HG03039 (cell line): Measurements from ENCODE around the gene GPC5.

Experiments used
- ATAC-seq: cut with Tn5 transposase; IDR thresholded peaks from one replicate; pipeline ENCODE4 v1.9.1; 2021; ENCODE audit warnings: mild to moderate bottlenecking, moderate library complexity; ENCODE audit not compliant: unreplicated experiment

The GPC5 gene

DNA sequence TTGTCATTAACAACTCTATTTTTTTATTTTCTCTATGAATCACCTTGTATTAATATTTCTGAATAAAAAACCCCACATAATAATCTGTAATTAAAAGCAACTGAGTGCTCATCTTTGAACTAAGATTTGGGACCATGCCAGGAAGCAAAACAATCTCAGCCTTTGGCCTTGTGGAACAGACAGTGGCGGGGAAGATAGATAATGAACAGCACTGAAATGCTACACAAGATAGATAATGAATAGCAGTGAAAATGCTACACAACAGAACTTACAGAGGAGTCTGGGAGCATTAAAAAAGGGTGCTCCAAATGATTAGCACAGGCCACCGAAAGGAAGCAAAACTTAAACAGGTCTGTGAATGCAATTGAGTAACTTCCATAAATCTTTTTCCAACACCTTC is 134.9 kb downstream of the GPC5 start:
- ATAC-seq: no peak

DNA sequence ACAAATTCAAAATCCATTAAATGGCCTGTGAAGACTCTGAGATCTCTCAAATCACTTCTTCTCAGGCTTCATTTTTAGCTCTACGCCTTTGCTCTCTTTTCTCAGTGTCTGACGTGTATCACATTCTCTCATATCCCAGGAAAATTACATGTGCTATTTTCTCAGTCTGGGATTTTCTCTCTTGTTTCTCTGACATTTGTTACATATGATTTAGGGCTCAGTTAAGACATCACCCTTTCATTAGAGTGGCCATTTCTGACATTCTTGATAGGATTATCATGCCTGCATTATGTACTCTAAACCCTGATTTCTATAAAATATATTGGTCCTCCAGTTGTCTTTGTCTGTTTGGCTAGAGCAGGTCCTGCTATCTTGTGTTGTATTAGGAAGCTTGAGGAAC is 136.6 kb downstream of the GPC5 start:
- no peak for ATAC-seq

DNA sequence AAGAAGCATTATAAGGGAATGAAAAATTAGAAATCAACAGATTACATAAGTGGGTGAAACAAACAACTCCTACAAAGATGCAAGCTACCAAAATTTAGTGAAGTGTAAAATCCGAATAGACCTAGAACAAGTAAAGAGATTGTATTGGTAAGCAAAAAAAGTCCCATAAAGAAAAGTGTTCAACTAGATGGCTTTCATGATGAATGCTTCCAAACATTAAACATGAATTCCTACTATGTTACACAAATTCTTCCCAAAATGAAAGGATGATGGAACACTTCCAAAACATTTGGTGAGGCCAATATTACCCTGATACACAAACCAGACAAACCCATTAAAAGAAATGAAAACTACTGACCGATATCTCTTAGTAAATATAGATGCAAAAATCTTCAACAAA is 139.0 kb downstream of the GPC5 start:
- no peak for ATAC-seq

DNA sequence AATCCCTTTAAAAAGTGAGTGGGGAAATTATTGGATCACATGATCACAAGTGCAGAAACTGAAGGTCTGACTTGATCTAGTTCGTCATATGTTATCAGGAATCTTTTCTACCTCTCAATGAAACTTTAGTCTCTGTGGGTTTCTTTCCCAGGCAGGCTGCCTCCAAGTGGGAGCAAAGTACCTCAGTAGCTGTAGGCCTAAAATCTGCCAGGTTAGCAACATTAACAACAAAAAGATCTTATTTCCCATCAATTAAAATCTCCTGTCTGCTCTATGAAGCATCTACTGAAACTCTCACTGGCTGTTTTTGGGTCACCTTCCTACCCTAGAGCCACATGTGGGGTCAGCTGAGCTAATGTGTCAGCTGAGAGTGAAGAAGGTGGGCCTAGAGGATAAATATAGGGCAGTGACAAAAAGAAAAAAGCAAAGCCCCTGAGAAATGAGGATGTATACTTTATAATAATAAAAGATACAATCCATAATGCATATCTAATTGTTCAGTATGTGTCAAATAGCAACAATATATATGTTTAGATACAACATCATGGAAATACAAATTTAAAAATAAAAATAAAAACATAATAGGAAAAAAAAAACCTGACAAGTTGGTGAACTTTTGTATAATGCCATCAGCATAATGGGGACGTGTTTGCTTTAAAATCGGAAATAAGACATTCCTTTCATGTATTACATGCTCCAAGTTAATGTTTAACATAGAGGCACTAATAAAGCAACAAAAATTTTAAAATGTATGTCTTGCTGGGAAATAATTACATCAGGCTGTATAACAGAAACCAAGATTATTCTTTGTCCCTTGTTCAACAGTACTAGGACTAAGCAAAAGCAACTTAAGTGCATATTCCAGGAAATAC is 141.1 kb downstream of the GPC5 start:
- ATAC-seq: no peak

DNA sequence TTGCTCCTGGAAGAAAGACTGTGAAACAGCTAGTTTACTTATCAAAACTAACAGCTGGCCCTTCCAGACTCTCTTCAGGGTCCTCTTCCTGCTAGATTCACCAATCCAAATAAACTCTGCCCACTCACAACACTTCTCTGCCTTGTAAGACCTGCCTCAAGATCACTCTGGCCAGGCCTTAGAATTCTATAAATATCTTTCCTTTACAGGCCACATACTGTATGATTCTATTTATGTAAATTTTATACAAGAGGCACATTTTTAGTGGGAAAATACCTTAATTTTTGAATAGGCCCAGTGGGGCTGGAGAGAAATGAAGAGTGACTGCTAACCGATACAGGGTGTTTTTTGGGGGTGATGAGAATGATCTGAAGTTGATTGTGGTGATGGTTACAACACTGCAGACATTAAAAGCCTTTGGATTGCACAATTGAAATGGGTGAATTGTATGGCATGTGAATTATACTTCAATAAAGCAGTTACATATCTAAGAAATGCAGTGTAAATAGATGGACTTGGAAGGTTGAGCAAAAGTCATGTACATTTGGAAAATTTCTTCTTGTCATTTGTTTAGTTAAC is 141.8 kb downstream of the GPC5 start:
- no peak for ATAC-seq

DNA sequence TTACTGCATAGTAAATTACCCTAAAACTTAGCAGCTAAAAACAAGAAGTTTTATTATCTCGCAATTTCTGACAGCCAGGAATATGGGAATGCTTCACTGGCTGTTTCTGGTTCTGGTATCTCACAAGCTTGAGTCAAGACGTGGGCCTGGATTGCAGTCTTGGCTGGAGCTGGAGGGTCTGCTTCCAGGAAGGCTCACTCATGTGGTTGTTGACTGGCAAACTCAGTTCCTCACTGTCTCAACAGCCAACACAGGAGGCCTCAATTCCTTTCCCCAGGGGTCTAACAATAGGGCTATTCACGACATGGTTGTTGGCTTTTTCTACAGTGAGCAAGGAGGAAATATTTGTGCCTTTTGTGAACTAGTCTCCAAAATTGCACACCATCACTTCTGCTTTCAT is 146.3 kb downstream of the GPC5 start:
- ATAC-seq: no peak

DNA sequence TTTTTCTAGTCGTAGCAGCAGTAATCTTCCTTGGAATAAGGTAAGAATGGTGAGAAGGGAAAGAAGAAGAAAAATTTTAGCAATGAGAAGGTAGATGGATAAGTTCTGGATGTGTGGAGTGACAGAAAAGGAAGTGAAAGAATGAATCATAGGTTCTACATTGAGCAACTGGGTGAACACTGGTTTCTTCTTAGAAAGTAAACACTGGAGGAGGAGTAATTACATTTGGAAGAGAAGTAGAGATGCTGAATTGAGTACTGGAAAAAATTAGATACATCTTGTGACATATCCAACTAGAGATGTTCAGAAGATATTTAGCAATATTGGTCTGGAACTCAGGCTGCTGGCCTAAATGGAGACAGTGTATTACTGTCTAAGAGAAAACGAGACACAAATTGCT is 148.5 kb downstream of the GPC5 start:
- no peak for ATAC-seq

DNA sequence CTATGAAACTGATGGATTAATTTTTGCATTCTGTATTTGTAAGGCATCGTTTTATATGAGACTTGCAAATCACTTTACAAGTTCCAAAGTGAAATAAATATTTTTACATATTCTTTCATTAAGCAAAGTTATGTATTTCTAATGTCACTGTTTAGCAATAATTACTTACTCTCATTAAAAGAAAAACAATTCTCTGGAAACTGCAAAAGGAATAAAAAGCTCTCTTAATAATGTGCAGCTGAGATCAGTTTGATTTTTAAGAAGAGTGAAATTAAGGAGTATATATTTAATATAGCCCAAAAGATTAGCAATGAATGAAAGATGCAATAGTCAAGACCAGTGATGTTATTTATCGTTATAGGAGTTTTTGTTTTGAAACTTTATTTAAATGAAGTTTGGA is 155.2 kb downstream of the GPC5 start:
- no peak for ATAC-seq

DNA sequence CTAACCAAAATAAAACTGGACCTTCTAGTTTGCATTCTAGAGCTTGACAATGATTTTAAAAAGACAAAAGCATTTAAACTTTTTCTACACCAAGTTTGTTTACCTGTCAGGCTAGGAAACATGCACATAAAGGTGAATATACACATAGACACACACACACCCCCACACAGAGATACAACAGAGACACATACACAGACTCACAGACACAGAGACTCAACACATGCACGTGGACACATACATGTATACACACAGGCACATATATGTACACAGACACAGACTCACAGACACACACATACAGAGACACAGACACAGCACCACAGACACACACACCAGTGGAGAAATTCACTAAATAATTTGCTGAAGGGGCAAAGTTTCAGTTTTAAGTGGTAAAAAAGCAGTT is 155.7 kb downstream of the GPC5 start:
- ATAC-seq: no peak

DNA sequence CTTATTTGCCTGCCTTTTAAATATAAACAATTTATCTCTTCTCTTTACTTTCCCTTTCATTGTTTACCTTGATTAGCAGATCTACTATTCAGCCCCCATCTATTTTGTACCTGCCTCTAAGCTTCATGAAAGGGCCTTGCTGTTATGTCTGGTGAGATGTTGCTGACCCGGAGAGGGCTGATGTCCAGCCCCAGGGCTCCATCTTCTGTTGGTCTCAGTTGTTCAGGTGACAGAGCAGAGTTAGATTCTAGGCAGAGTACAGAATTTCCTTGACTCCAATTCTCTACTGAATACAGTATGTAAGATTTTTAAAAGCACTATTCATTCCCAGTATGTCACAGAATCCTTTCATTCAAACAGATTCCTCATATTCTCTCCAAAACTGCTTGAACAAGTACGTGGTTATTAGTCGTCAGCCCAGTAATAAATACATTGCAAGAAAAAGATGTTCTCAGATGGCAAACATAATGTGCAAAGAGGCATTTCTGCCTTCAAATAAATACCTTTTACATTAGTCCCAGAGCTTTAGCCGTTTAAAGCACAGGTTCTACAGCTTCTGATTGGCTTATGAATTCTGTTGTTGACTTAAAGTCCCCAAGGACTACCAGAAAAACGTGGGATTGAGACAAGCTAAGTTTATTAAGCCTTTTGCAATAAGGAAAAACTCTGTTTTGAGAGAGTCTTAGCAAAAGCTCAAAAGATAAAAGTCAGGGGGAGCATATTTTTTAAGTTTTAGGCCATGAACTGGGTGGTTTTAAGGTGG is 159.1 kb downstream of the GPC5 start:
- ATAC-seq: no peak

DNA sequence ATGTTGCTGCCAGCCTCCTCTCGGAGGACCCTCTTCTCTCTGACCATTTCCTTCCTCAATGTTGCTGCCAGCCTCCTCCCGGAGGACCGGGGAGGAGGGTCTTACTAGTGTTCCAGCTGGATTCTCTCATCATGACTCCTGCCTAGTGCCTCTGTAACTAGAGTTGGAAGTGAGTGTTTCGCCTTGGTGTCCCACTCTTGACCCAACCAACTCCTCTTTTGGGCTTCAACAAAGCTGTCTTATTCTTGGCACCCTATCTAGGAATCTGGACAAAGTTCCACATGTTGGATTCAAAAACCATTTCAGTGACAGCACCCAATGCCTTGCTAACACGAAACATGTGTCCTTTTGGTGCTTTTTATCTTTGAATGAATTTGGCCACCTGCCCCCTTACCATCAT is 165.4 kb downstream of the GPC5 start:
- no peak for ATAC-seq

DNA sequence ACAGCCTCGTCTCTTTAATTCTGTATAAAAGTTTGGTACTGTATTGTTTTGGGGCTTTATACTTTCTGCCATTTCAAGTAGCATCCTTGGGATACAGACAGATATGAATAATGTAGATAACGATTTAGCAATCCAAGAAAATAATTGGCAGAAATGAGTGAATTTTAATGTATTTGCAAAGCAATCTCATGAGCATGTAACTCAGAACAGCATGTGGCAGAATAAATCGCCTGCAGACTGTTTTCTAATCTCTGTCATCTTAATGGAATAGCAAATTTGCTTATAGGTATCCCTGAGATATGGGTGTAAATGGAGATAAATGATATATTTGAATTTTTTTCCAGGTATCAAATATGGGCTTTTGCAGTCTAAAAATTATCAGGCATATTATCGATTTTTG is 166.0 kb downstream of the GPC5 start:
- ATAC-seq: no peak

DNA sequence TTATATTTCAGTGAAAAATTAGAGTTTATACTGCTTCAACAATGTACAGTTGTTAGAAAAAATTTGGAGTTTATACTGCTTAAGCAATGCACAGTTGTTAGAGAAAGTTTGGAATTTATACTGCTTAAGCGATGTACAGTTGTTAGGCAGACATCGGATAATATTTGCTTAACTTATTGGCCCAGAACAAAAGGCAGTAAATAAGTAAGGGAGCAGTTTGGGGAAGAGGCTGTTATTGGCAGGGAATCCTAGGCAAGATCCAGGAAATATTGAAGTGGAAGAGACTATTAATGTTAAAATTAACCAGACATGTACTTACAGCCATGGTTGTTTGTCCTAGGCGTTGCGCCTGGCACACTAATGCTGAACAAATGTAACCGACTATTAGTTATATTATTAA is 166.9 kb downstream of the GPC5 start:
- ATAC-seq: no peak

DNA sequence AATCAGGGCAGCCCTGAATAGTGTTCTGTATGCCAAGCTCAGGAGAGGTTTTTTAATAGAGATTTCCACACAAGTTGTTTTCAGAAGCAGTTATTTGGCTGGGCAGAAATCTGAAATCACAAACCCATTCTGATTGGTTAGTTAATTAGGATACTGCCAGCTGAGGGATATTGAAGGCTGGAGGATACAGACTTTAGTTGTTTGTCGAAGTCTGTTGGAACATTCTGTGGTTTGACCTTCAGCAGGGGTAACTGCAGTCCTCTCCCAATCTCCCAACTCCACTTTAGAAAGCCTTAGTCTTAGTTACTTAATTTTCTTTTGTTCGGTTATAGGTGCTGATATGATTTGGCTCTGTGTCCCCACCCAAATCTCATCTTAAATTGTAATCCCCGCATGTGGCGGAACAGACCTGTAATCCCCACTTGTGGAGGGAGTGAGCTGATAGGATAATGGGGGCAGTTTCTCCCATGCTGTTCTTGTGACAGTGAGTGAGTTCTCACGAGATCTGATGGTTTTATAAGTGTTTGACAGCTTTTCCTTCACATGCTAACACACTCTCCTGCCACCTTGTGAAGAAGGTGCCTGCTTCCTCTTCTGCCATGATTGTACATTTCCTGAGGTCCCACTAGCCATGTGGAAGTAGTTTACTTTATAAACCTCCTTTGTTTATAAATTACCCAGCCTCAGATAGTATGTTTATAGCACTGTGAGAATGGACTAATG is 169.2 kb downstream of the GPC5 start:
- ATAC-seq: no peak

DNA sequence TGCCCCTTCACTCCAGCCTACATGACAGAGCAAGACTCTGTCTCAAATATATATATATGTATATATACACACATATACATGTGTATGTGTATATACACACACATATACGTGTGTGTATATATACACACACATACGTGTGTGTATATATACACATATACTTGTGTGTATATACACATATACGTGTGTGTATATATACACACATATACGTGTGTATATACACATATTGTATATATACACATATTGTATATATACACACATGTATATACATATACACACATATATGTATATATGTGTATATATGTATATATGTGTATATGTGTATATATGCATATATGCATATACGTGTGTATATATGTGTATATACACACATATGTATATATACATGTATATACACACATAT is 173.3 kb downstream of the GPC5 start:
- no peak for ATAC-seq

DNA sequence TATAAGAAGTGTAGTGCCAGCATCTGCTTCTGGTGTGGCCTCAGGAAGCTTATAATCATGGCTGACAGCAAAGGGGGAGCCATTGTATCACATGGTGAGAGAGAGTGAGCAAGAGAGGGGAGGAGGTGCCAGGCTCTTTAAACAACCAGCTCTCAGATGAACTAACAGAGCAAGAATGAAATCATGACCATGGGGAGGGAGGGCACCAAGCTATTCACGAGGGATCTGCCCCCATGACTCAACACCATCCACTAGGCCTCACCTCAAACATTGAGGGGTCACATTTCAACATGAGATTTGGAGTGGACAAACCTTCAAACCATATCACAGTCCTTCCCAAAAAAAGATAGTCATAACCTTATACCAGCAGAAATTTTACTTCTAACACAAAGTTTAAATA is 174.0 kb downstream of the GPC5 start:
- no peak for ATAC-seq

DNA sequence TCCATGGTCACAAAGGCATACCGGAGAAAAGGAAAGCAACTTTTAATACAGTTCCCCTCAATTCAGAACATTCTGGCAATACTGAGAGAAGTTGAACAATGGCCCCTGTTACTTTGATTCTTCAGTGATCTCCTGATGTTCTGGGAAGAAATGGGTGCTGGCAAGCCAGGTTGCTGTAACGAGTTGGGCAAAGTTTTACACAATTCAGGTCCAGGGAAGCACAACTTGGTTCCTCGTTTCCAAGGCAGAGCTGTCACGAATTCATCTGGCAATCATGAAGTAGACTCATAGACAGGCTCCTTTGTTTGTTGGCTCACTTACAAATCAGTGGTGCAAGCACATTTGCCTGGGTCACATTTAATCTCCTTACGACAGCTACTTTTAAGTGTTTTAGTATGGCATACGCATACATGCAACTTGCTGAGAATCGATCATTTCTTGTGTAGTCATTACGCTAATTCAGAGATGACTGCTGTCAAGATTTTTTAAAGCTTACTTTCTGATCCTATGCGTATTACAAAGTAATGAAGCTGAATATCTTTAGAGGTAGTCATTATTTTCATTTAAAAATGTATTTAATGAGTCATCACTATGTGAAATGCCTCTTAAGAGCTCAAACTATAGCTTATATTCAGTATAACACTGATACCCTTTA is 174.7 kb downstream of the GPC5 start:
- no peak for ATAC-seq

DNA sequence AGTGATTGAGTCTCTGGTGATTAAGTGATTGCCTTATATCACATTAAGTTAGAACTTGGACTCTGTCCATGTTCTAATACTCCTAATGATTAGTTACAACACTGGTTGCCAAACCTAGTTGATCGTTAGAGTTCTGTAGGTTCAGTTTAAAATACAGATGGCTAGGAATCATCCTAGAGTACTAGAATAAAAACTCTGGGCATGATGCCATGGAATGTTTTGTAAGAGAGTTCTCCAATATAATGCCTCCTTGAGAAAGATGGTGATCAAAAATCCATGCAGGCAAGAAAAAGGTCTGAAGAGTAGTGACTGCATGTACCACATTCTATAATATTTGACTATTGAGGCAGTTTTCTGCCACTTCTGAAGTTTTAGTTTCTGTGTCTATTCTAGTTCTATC is 176.3 kb downstream of the GPC5 start:
- ATAC-seq: no peak

DNA sequence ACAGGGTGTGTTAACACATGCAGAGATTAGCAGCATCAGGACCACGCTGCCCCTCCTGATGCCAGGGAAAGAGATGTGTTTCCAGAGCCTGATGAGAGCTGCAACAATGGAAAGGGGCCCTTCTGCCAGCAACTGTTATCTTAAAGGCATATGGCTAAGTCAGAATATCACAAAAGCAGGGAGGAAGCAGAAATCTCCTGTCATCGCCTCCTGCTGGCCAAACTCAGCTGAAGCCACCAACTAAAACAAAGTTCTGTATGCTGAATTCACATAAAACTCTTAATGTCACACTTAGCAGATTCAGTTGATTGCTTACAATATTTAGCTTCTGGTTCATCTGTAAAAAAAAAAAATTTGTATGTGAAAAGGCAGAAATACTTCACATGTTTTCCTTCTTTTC is 178.2 kb downstream of the GPC5 start:
- ATAC-seq: no peak

DNA sequence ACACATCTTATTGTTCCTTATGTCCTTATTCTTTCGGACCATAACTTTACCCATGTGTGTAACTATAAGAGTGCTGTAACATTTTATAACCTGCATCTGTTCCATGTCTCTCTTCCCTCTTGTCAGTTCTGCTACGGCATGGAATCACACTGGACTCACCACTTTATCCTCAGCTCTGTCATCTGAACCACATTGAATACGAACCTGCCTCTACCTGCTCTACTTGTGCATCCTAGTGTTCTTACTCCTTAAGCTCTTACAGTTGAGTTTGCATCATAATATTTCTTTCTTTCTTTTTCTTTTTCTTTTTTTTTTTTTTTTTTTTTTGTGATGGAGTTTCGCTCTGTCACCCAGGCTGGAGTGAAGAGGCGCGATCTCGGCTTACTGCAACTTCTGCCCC is 180.9 kb downstream of the GPC5 start:
- ATAC-seq: no peak

DNA sequence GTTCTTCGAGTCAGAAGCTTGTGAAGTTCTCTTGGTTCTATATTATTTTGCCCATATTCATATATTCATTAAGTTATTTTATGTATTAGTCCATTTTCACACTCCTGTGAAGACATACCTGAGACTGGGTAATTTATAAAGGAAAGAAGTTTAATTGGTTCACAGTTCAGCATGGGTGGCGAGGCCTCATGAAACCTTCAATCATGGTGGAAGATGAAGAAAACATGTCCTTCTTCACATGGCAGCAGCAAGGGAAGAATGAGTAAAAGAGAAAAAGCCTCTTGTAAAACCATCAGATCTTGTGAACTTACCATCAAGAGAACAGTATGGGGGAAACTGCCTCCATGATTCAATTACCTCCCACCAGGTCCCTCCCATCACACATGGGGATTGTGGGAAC is 182.3 kb downstream of the GPC5 start:
- no peak for ATAC-seq
